OCI-LY7 (cell line): ENCODE results near the gene CDH22. TPM values are rescaled to one million over a fixed set of nuclear protein-coding genes. Genes with fewer than 3 reads are reported as not detected.

Experiments used
- BruUV-seq: library from RNA; stranded (reverse); fragments of 400-500 nt; replicated peaks from 2 replicates; lab custom pipeline; 2021; lab: Mats Ljungman, UMichigan
- CTCF ChIA-PET: fragments of 300-600 bp; sonication (Branson Sonifier 250); formaldehyde crosslinking; loops from one replicate; lab custom pipeline; 2022; ENCODE audit warnings: antibody characterized with exemption; ENCODE audit not compliant: unreplicated experiment; lab: Charles Lee
- POLR2A ChIA-PET: fragments of 300-600 bp; sonication (Branson Sonifier 250); formaldehyde crosslinking; loops from one replicate; lab custom pipeline; 2022; ENCODE audit warnings: antibody characterized with exemption; lab: Charles Lee
- DNase-seq: peaks from one replicate; pipeline ENCODE4 v3.0.0-alpha.2; 2015; ENCODE audit warnings: low spot score
- H2AFZ ChIP-seq: fragments of 200-600 bp; sonication (generic), shearing (Covaris generic); 2 replicates; pipeline ENCODE4 v1.6.1; 2014; ENCODE audit warnings: mild to moderate bottlenecking, antibody characterized with exemption, low read length, moderate library complexity
- H3K27ac ChIP-seq: fragments of 200-600 bp; sonication (generic); 2 replicates; pipeline ENCODE4 v1.5.1; 2014; ENCODE audit warnings: mixed run types, low read depth, mild to moderate bottlenecking, moderate library complexity, low read length, inconsistent platforms; ENCODE audit not compliant: poor library complexity, severe bottlenecking
- H3K36me3 ChIP-seq: fragments of 200-600 bp; sonication (generic); 2 replicates; pipeline ENCODE4 v1.6.1; 2014; ENCODE audit warnings: mild to moderate bottlenecking, antibody characterized with exemption, low read length, moderate library complexity, mixed read lengths; ENCODE audit not compliant: insufficient read depth
- H3K4me1 ChIP-seq: fragments of 200-600 bp; sonication (generic); 2 replicates; pipeline ENCODE4 v1.5.1; 2014; ENCODE audit warnings: mild to moderate bottlenecking, low read length; ENCODE audit not compliant: insufficient read depth, poor library complexity, severe bottlenecking
- H3K4me2 ChIP-seq: fragments of 200-600 bp; sonication (generic); 2 replicates; pipeline ENCODE4 v1.6.1; 2014; ENCODE audit warnings: mild to moderate bottlenecking, low read length
- H3K4me3 ChIP-seq: fragments of 200-600 bp; sonication (generic); 2 replicates; pipeline ENCODE4 v1.5.1; 2014; ENCODE audit warnings: mild to moderate bottlenecking, low read depth, low read length; ENCODE audit not compliant: poor library complexity, severe bottlenecking
- H3K79me2 ChIP-seq: fragments of 200-600 bp; sonication (generic); 2 replicates; pipeline ENCODE4 v1.6.1; 2016; ENCODE audit warnings: low read depth, mild to moderate bottlenecking, low read length, moderate library complexity, mixed read lengths; ENCODE audit not compliant: insufficient read depth
- H3K9me2 ChIP-seq: fragments of 200-600 bp; sonication (generic); 2 replicates; pipeline ENCODE4 v1.6.1; 2016; ENCODE audit warnings: mild to moderate bottlenecking, low read length, mixed read lengths; ENCODE audit not compliant: insufficient read depth
- H3K9me3 ChIP-seq: fragments of 200-600 bp; sonication (generic); 2 replicates; pipeline ENCODE4 v1.6.1; 2014; ENCODE audit warnings: mild to moderate bottlenecking, mixed run types, low read length, mixed read lengths
- H4K20me1 ChIP-seq: fragments of 200-600 bp; sonication (generic); 2 replicates; pipeline ENCODE4 v1.6.1; 2014; ENCODE audit warnings: mild to moderate bottlenecking, antibody characterized with exemption, low read length, moderate library complexity, mixed read lengths; ENCODE audit not compliant: insufficient read depth
- EZH2phosphoT487 ChIP-seq: fragments of 200-600 bp; sonication (generic); IDR thresholded peaks from 2 replicates; pipeline ENCODE4 v1.6.1; 2018; ENCODE audit warnings: low read depth, borderline replicate concordance, mild to moderate bottlenecking, mixed run types, antibody characterized with exemption, low read length, moderate library complexity, mixed read lengths
- intact Hi-C: fragments of 100-400 bp; cut with micrococcal nuclease; formaldehyde crosslinking; loops from one replicate; pipeline ENCODE4 v1.10.0; 2022; ENCODE audit not compliant: unreplicated experiment
- total RNA-seq, 2 experiments: library from RNA; depleted of rRNA in 1 of 2; stranded (reverse); fragments of >200 nt in 1 of 2; shearing (Covaris generic) in 1 of 2; gene quantifications; 2 replicates each; pipeline ENCODE4 v1.2.3, GENCODE V29; 2014 to 2022
- TF ChIP-seq, protein P1 (sequence below): fragments of 200-600 bp; sonication (generic); conservative IDR thresholded peaks from 2 replicates; pipeline ENCODE4 v1.5.1; 2014; ENCODE audit warnings: mild to moderate bottlenecking, antibody characterized with exemption, low read length, moderate library complexity, mixed read lengths

Gene CDH22
- total RNA-seq, 2 experiments from 2014 or later: not detected

DNA sequence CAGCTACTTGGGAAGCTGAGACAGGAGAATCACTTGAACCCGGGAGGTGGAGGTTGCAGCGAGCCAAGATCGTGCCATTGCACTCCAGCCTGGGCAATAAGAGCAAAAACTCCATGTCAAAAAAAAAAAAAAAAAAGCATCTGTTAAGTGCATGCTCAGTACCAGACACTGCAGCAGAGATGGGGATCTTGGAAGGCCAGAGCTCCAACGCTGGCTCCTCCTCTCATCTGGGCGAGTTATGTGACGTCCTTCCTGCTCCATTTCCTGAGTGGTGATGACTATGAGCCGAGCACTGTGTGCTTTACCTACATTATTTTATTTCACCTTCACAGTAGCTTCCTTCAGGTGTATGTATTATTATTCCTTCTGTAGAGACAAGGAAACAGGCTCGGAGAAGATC lies 38.5 kb upstream of the CDH22 start:
- H3K4me3 ChIP-seq: no peak overlapping the region
- H4K20me1 ChIP-seq: no peaks in the 10 kb centered on the region
- intact Hi-C loops: loop anchor here (5.0 kb wide), 1 partner anchor 324 kb away; no protein-coding TSS in a partner anchor
- no peak overlapping the region for H3K27ac ChIP-seq
- no peak overlapping the region for H2AFZ ChIP-seq
- no peaks in the 10 kb centered on the region for H3K79me2 ChIP-seq
- H3K9me2 ChIP-seq: no peaks in the 10 kb centered on the region
- POLR2A ChIA-PET: interaction anchor here (0.6 to 0.7 kb wide), 2 partner anchors 457 to 1303 kb away, joined by 3 read pairs; no protein-coding TSS in a partner anchor
- CTCF ChIA-PET: no interaction called here
- no peak for TF ChIP-seq EZH2phosphoT487
- TF ChIP-seq, protein P1, sequence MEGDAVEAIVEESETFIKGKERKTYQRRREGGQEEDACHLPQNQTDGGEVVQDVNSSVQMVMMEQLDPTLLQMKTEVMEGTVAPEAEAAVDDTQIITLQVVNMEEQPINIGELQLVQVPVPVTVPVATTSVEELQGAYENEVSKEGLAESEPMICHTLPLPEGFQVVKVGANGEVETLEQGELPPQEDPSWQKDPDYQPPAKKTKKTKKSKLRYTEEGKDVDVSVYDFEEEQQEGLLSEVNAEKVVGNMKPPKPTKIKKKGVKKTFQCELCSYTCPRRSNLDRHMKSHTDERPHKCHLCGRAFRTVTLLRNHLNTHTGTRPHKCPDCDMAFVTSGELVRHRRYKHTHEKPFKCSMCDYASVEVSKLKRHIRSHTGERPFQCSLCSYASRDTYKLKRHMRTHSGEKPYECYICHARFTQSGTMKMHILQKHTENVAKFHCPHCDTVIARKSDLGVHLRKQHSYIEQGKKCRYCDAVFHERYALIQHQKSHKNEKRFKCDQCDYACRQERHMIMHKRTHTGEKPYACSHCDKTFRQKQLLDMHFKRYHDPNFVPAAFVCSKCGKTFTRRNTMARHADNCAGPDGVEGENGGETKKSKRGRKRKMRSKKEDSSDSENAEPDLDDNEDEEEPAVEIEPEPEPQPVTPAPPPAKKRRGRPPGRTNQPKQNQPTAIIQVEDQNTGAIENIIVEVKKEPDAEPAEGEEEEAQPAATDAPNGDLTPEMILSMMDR: no peak
- H3K9me3 ChIP-seq: no peaks in the 10 kb centered on the region
- peaks cover 5% of the 10 kb centered on the region; the same call in 1 of the 2 replicates for H3K36me3 ChIP-seq
- no peak for DNase-seq
- H3K4me1 ChIP-seq: peaks cover 24% of the 10 kb centered on the region
- H3K4me2 ChIP-seq: no peak overlapping the region
- BruUV-seq: TSS peak; percentile 36

DNA sequence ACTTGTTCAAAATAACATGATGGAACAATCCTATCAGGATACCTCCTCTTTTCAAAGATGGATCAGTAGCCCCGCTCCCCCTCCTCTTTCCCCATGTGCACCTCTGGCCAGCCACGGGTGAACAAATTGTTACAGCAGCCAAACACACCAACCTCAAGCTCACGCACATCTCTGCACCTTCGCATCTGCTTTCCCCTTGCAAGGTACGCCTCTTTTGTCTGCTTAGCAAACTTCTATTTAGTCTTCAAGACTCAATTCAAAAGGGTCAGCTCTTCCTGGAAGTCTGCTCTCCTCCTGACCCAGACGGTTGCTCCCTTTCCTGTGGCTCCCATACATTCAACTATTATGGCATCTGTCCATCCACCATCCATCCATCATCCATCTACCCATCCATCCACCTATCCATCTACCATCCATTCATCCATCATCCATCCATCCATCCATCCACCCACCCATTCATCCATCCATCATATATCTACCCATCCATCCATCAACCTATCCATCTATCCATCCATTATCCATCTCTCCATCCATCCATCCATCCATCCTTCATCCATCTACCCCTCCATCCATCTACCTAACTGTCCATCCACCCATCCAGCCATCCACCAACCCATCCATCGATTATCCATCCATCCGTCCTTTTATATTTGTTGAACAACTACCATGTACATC lies 36.3 kb upstream of the CDH22 start:
- DNase-seq: no peak
- Histone ChIP-seq H3K79me2 (no peaks in the 10 kb centered on the region), H3K36me3 (no peaks in the 10 kb centered on the region), H3K27ac (no peak overlapping the region), H3K9me3 (no peaks in the 10 kb centered on the region), H3K4me3 (no peak overlapping the region), H4K20me1 (no peaks in the 10 kb centered on the region), H3K4me2 (no peak overlapping the region), H3K9me2 (no peaks in the 10 kb centered on the region), H3K4me1 (peaks cover 9% of the 10 kb centered on the region), H2AFZ (no peak overlapping the region)
- TF ChIP-seq, protein P1: no peak
- no peak for TF ChIP-seq EZH2phosphoT487
- intact Hi-C loops: loop anchor here (5.0 kb wide), 1 partner anchor 322 kb away; no protein-coding TSS in a partner anchor
- POLR2A ChIA-PET: interaction anchor here (0.7 kb wide), 1 partner anchor 1631 kb away, joined by 5 read pairs; no protein-coding TSS in a partner anchor
- no TSS peak for BruUV-seq
- CTCF ChIA-PET: no interaction called here

DNA sequence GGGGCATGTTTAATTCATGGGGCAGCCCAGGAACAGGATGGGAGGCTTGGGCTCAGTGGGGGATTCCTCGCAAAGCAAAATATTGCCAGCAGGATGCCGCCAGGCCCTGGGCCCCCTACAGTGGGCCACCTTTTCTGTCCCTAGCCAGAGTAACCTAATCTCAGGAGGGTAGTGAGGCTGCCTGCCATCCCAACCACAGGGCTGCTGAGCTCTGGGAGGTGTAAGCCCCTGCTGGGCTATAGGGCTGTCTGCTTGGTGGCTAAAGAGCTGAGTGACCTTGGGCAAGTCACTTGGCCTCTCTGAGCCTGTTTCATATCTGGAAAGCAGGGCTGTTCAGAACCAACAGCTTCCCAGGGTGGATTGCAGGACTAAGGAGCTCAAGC lies 35.7 kb upstream of the CDH22 start:
- no peaks in the 10 kb centered on the region for H3K9me2 ChIP-seq
- H3K27ac ChIP-seq: no peak overlapping the region
- no peak overlapping the region for H3K4me2 ChIP-seq
- ChIA-PET CTCF (no interaction called here), POLR2A (no interaction called here)
- no peaks in the 10 kb centered on the region for H4K20me1 ChIP-seq
- intact Hi-C loops: no loop called here
- TF ChIP-seq, protein P1: no peak
- TF ChIP-seq EZH2phosphoT487: no peak
- H2AFZ ChIP-seq: no peak overlapping the region
- no peaks in the 10 kb centered on the region for H3K36me3 ChIP-seq
- no peaks in the 10 kb centered on the region for H3K9me3 ChIP-seq
- no peak overlapping the region for H3K4me3 ChIP-seq
- no peaks in the 10 kb centered on the region for H3K79me2 ChIP-seq
- BruUV-seq: no TSS peak
- H3K4me1 ChIP-seq: peaks cover 3% of the 10 kb centered on the region
- no peak for DNase-seq
